Activated effector memory CD4-positive, alpha-beta T cell treated with anti-CD3 and anti-CD28 coated beads, Interleukin-2, amount 50 U/mL, for 16 hours (primary cell): Measurements from ENCODE around the gene CRTC1.
"Not testable (repeated sequence)": the region's sequence is repeated elsewhere in the genome, so short reads cannot be mapped to it uniquely, and the experiment has no call there.

Experiments used
- DNase-seq: peaks from one replicate; pipeline ENCODE4 v3.0.0-alpha.2; 2020

The CRTC1 gene

DNA sequence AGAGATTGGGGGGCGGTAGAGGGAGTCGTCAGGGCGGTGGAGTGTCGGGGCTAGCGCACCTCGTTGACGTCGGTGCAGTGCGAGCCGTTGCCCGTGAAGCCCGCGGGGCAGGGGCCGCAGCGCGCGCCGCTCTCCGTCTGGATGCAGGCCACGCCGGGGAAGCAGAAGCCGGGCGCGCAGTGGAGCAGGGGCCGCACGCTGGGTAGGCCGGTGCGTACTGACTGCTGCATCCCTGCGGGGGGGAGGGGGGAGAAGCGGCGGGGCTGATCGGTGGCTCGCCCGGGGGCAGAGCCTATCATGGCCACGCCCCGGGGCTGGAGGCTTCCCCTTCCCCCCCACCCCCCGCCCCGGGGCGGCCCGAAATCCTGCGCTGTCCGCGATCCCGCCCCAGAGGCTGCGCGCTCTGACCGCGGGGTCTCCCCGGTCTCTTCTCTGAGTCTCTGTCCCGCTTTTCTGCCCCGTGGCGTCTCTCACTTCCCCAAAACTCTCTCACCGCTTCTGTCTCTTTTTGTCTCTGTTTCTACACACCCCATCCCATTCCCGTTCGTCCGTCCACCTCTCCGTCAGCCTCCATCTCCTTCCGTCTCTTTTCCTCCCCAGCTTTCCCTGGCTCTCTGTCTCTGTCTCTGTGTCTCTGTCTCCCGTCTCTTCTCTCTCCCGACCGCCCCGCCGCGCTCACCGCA lies 106.5 kb downstream of the CRTC1 start:
- DNase-seq = peak; percentile 71

DNA sequence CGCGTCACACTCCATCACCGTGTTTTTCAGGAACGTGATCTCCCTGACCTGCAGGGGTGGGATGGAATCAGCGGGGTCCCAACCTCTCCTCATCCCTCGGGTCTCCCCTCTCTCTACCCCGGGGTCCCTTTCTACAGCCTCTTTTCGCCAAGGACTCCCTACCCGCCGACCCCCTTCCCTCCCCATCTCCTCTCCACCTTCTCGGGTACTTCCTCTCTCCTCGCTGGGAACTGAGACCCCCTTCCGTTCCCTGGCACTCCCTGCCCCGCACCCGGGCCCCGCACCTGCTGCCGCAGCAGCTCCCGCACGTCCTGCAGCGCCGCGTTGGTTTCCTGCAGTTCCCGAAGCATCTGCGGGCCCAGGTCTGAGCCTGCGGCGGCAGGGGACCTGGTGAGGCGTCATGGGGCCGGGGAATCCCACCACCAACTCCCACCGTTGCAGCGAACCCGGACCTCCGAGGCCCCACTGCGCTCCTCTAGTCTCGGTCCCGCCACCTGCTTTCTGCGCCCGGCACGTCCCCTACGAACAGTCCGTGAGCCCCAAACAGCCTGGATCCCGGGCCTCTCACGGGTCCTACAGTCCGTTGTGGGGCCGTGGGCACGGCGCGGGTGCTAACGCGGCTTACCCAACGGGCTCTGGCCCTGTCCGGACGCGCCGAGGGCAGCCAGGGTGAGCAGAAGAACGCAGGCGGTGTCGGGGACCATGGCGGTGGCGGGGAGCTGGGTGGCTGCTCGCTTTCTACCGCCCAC lies 107.3 kb downstream of the CRTC1 start, which contains the start of gene COMP:
TSS of gene COMP (minus strand) at position 740 of the 749 bp plus-strand sequence. CDS start at position 704, 36 bp downstream.
- no peak for DNase-seq

DNA sequence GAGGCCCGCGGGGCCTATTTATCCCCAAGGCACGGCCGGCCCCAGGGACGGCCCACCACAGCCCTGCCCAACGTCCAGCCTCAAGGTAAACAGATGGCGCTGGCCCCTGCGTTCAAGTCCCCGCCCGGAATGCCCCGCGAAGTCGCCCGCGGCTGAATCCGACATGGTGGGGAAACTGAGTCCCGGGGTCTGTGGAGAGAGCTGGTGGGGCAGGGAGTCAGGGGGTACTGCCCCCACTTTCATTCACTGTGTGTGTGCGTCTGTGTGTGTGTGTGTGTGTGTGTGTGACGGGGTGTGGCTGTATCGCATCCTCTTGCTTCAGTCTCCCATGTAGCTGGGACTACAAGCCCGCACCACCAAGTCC lies 107.8 kb downstream of the CRTC1 start:
- DNase-seq = no peak

DNA sequence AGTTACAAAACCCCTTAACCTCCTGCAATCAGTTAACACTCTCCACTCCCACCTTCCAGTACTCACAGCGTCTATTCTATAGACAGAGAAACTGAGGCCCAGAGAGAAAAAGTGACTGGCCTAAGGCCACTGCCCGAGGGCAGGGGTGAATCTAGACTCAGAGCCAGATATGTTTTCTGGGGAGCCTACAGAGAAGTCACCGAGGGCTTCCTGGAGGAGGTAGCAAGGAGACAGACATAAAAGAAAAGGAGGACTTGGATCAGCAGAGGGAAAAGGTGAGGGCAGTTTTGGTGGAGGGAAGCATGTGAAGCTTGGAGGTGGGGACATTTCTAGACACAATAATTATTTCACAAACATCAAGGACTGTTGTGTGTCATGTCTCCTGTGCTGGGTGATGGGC lies 109.2 kb downstream of the CRTC1 start:
- no peak for DNase-seq

DNA sequence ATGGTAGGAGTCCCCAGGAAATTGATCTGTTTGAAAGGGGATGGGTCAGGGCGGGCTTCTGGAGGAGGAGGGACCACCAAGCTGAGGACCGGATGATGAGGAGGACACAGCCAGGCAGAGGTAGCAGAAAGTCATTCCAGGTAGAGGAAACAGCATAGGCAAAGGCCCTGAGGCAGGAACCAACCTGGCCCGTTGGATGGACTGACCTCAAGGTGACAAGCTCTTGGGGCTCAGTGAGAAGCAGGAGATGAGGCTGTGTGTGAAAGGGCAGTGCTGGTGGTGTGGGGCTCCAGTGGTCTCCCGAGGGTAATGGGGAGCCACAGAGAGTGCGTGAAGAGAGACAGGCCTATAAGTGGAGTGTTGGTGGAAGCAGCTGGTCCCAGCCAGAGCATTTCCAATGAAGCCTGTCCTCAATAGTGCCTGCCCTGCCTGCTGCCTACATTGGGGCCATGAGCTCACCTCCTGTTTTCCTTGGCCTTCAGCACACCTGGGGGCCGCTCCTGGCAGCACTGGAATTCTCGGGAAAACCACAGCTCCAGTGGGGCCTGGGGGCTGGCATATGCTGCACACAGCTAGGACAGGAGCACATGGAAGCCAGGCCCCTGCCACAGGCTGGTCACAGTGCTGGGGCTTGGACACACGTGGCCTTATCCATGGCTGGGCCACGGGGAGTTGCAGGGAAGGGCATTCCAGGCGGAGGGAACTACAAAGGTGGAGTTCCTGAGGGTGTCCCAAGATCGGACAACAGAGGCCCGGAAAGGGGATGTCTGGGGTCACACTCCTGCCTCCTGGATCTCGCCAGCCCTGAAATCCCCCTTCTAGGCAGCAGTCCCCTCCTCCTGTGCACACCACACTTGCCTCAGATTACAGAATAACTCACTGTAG lies 109.9 kb downstream of the CRTC1 start:
- no peak for DNase-seq

DNA sequence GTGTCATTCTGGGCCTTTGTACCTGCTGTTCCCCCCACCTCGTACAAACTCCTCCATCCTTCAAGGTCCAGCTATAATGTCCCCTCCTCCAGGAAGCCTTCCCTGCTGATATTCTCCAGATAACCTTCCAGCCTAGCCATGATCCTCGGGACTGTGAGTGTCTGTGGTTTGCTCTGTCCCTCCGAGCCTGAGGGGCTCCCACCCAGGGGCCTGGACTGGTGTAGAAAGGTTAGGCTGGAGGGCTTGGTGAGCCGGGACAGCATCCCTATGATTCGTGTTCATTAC lies 110.5 kb downstream of the CRTC1 start:
- DNase-seq = no peak

DNA sequence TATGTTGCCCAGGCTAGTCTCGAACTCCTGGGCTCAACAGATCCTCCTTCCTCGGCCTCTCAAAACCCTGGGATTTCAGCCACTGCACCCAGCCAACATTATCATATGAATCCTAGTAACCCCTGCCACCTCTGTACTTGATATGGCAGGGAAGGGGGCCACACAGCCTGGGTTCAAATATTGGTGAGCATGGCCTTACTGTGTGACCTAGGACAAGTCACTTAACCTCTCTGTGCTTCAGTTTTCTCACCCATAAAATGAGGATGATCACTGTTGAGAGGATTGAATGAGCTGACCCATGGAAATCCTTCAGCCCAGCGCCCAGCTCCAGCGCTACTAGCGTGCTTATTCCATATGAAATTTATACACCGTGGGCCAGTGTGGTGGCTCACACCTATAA lies 111.2 kb downstream of the CRTC1 start:
- DNase-seq = no peak

DNA sequence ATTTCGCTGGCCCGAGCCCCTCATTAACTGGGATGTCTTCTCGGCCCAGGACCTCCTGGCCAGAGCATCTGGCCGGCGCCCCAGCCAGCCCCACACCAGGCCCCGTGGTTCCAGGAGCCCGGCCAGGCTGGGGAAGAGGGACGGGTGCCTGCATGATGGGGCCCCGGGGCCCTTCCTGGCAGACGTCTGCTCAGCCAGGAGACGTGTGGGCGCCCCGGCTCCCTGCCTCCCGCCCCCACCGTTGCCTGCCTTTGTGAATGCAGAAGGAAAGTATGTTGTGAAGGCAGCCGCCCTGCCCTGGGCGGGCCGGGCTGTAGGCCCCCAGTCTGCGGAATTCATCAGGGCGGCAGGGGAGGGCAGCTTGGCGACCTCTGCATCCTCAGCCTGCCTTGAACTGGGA lies 112.1 kb downstream of the CRTC1 start:
- no peak for DNase-seq

DNA sequence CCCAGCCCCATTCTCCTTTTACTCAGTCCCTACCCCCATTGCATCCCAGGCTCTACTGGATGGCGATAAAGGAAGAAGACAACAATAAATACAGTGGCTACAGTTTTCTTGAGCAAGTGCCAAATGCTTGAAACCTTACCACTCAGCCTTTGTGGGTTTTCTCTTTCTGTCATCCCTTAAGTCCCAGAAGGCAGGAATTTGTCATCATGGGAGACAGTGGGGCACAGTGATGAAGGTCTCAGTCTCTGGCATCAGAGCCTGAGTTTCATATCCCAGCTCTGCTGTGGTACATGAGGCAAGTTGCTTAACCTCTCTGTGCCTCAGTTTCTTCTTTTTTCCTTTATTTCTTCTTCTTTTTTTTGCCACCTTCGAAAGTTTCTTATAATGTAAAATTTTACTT lies 112.8 kb downstream of the CRTC1 start:
- DNase-seq = no peak

DNA sequence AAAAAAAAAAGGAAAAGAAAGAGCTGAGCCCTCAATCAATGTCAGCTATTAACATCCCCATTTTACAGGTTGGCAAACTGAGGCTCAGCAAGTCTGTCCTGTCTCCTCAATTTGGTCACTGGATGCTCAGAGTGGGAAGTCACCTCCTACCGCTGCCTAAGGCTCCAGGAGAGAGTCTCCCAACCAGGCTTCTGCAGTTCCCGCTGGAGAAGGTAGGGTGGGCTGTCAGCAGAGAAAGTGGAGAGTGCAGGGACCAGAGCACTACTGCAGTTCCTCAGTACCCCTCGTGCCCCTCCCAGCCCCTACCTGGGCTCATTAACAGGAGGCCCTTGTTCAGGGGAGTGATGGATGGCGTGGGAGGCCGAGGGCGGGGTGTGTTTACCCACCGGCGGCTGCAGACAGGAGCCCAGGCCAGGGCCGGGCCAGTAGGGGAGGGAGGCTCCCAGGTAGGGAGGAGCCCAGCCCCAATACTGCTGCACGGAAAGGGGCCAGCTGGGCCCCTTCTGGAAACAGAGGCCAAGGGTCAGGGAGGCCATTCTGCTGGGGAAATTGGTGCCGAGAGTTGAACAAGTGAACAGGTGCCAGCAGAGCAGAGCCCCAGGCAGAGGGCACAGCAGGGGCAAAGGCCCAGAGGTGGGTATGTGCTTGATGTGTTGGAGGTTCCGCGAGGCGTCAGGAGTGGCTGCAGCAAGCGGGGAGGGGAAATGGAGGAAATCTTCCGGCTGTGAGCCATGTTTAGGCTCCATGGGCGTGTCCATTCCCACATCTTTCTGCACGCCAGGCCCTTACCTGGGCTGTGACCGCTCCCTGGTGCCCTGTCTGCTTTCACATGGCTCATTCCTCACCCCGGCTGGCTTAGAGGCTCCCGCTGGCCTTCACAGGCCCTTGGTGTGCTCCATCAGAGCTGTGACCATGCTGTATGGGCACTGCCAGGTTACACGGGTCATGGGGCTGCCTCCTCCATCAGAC lies 115.2 kb downstream of the CRTC1 start:
- DNase-seq = no peak

DNA sequence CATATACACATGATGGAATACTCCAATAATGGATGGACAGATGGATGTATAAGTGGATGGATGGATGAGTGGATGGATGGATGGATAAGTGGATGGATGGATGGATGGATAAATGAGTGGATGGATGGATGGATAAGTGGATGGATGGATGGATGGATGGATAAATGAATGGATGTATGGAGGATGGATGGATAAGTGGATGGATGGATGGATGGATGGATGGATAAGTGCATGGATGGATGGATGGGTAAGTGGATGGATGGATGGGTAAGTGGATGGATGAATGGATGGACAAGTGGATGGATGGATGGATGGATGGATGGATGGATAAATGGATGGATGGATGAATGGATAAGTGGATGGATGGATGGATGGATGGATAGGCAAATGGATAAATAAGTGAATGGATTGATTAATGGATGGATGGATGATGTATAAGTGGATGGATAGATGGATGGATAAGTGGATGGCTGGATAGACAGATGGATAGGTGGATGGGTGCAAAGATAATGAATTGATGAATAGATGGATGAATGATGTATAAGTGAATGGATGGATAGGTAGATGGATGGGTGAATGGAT lies 116.0 kb downstream of the CRTC1 start:
- no peak for DNase-seq

DNA sequence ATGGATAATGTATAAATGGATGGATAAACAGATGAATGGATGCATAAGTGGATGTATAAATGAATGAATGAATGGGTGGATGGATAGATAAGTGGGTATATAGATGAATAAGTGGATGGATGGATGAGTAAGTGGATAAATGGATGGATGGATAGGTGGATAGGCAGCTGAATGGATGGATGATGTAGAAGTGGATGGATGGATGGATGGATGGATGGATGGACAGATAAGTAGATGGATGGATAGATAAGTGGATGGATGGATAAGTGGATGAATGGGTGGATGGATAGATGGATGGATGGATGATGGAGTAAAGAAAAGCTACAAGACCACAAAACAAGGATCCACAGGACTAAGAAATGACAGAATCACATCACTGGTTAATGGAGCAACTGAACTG lies 116.6 kb downstream of the CRTC1 start:
- no peak for DNase-seq

DNA sequence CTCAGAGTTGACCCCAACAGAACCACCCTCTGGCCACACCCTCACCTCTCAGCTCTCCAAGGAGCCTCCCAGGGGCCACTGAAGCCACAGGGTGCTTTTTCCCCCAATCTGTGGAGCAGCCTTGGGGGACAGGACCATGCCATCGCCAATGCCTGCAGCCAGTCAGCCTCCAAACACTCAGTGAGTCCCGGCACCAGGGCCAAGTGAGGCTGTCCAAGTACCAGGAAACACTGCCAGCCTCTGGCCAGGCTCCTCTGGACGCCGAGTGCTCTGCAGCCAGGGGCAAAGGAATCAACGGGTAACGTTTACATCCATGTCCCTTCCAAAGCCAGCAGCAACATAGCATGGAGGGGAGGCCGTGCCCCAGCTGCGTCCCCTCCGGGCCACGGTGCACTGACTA lies 117.2 kb downstream of the CRTC1 start:
- no peak for DNase-seq

DNA sequence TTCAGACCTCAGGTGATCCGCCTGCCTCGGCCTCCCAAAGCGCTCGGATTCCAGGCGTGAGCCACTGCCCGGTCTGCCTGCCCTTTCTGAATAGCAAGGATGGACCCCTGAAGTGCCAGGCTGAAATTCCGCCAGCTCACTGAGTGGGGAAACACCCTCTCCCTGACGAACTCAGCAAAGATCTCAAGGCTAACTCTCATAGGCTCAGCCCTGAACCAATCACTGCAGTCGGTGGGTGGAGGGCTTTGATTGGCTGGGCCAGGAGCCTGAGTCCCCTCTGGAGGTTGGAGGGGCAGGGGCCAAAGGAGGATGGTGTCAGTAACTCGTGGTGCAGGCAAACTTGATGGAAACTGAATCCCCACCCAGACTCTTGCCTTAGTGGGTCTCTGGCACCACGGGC lies 118.9 kb downstream of the CRTC1 start:
- DNase-seq = no peak

DNA sequence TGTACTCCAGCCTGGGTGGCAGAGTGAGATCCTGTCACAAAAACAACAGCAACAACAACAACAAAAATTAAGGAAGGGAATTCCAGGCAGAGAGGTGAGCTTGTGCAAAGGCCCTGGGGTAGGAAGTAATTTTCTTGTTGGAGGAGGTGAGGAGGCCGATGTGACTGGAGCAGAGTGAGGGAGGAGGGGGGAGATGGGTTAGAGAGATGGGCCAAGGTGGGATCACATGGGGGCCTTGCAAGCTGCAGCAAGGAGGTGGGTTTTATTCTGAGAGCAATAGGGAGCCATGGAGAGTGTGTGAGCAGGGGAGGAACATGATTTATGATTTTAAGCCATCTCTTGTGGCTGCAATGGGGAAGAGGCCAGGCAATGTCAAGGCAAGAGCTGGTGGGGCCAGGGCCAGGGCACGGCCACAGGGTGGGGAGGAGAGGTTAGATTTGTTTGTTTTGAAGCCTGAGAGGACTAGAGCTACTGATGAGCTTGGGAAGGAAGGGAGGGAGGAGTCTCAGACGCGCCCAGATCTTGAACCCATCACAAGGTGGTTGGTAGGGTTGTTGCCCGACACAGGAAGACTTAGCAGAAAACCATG lies 120.2 kb downstream of the CRTC1 start:
- DNase-seq = no peak

DNA sequence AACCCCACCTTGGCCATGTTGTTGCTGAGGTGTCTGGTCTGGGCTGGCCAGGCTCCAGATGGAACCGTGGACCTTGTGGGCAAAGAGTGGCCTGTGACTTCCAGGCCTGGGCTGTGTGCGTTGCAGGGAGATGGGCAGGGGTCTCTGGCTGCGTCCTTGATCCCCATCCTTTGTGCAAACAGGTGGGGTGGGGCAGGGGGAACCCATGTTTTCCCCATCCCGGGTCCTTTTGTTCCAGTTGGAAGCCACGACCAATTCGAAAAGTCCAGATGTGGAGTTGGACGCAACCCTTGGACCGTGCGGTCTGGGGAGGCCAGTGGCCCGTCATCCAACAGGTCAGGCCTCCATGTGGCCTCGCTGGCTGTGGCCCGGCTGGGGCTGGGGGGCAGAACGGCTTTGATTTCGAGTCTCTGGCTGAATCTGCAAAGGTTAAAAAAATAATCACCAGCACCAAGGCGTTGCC lies 120.7 kb downstream of the CRTC1 start:
- DNase-seq = no peak

DNA sequence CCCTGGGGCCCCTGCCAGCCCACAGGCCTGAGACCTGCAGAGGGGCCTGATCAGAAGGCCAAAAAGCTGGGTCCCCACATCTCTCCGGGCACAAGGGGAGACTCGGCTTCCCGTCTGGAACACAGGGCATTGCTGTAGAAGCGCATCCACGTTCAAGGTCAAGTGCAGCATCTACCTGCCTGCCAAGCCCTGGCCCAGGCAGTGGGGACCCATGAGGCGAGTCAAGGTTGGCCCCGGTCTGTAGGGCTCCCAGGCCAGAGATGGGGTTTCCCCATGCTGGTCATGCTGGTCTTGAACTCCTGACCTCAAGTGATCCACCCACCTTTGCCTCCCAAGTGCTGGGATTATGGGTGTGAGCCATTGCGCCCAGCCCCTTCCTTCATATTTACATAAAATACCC lies 121.2 kb downstream of the CRTC1 start:
- no peak for DNase-seq

DNA sequence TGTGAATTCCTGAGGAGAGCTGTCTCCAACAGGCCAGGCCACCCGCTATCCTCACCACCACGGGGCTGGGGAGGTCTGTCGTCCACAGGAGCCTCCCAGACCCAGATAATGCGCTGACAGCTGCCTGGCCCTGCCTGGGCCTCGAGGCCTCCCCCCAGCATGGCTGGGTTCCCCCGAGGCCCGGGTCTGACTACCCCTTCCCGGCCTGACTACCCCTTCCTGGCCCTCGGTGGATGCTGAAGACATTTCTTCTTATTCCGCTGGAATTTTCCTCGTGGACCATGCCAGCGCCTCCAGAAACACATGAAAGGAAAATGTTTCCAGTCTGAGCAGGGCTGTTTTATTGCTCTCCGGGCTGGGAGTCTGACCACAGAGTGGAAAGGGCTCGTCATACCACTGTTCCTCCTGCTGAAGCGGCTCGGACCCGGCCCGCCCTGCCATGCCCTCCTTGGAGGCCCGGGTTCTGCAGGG lies 124.4 kb downstream of the CRTC1 start:
- no peak for DNase-seq

DNA sequence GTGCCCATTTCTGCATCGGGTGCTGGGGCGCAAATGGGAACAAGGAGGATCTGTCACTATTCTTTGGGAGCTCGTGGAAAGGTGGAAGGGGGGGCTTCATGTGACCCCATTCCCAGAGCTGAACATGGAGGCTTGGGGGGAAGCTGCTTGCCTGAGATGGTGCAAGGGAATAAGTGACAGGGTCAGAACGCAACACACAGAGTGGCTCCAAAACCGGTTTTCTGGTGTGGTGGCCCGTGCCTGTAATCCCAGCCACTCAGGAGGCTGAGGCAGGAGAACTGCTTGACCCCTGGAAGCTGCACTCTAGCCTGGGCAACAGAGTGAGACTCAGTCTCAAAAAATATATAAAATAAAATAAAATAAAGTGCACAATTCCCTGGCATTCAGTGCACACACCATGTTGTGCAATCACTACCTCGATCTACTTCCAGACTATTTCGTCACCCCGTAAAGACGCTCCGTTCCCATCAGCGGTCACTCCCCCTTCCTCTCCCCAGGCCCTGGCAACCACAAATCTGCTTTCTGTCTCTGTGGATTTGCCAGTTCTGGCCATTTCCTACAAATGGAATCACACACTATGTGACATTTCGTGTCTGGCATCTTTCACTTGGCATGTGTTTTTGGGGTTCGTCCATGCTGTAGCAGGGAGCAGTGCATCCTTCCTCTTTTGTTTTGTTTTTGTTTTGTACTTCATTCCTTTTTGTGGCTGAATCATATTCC lies 125.8 kb downstream of the CRTC1 start:
- DNase-seq = no peak

DNA sequence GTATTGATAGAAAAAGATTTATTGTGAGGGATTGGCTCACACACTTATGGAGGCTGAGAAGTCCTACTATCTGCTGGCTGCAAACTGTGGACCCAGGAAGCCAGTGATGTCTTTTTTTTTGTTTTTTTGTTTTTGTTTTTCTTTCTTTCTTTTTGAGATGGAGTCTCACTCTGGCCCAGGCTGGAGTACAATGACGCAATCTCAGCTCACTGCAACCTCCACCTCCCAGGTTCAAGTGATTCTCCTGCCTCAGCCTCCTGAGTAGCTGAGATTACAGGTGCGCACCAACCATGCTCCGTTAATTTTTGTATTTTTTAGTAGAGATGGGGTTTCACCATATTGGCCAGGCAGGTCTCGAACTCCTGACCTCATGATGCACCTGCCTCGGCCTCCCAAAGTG lies 128.2 kb downstream of the CRTC1 start:
- DNase-seq = not testable (repeated sequence)

DNA sequence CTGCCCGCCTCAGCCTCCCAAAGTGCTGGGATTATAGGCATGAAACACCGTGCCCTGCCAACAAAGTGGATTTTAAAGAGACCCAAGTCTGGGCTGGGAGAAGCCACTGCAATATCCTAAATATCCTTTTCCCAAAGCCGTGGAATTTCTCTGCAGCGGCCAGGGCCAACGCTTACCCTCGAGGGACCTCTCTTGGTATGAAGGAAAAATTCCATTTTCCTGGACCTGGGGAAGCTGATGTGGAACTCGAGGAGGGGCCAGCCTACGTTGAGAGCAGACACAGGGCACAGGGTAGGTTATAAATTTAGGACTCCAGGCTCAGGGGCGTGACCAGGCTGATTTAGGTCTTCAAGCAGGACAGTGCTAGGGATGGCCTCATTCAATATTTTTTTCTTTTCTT lies 130.6 kb downstream of the CRTC1 start:
- no peak for DNase-seq
